Measurements from ENCODE around the gene CNPY1. TPM values are rescaled to one million over a fixed set of nuclear protein-coding genes. Genes with fewer than 3 reads are reported as not detected.

Gene CNPY1
- total and polyA plus RNA-seq, 2 experiments from 2014 or later, result not detected

DNA sequence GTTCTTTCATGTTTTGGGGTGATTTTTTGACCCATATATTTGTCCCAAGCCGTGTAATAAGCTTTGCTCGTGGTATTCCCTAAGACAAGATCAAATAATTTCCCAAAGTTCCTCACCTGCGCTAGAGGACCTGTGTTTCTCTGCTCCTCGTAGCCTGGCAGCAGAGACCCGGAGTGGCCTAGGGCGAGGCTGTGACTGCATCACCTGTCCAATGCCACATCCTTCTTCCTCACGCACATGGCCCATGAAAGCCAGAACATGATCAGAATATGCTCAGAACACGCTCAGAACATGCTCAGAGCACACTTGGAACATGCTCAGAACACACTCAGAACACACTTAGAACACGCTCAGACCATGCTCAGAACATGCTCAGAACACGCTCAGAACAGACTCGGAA is 64.6 kb downstream of the CNPY1 start:
- Histone ChIP-seq H3K9me2 (ENCODE audit: insufficient read depth) (no peaks in the 10 kb centered on the region), H3K27ac (no peak overlapping the region), H3K36me3 (ENCODE audit: low read depth) (no peaks in the 10 kb centered on the region), H3K27me3 (replicated peaks; ENCODE audit: insufficient read depth) (peaks cover 10% of the 10 kb centered on the region), H3K9me3 (ENCODE audit: low read depth) (no peaks in the 10 kb centered on the region), H3K9ac (no peak overlapping the region), H3K4me3 (no peak overlapping the region), H3F3A (ENCODE audit: insufficient read depth) (no peaks in the 10 kb centered on the region), H2AFZ (no peak overlapping the region), H3K4me2 (ENCODE audit: unreplicated experiment) (no peak overlapping the region), H3K79me2 (ENCODE audit: insufficient read depth) (no peaks in the 10 kb centered on the region), H3K4me1 (ENCODE audit: insufficient read depth) (no peaks in the 10 kb centered on the region), H4K20me1 (ENCODE audit: insufficient read depth) (no peaks in the 10 kb centered on the region)
- no peak for TF ChIP-seq EZH2phosphoT487 (IDR thresholded peaks at IDR 0.05; ENCODE audit: insufficient read depth, low read depth)
- in situ Hi-C loops (cut with MboI), result no loop called here
- 67 to 70% methylated on average over 11 of the region's 11 CpGs for WGBS, 2 experiments (ENCODE audit: low coverage in 1 of 2, low lambda C conversion rate in 2 of 2, missing lambda C conversion rate in 2 of 2)
- DNase-seq, result no peak

DNA sequence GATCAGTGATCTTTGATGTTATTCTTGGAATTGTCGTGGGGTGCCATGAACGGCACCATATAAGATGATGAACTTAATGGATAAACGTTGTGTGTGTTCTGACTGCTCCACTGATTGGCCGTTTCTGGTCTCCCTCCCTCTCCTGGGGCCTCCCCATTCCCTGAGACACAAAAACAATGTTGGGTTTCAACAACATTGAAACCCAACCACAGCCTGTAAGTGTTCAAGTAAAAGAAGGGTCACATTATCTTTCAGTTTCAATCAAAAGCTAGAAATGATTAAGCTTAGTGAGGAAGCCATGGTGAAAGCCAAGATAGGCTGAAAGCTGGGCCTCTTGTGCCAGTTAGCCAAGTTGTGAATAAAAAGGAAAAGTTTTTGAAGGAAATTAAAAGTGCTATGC is 68.9 kb downstream of the CNPY1 start:
- no peak overlapping the region for H2AFZ ChIP-seq
- H4K20me1 ChIP-seq (ENCODE audit: insufficient read depth), result no peaks in the 10 kb centered on the region
- H3K9me2 ChIP-seq (ENCODE audit: insufficient read depth), result no peaks in the 10 kb centered on the region
- H3K36me3 ChIP-seq (ENCODE audit: low read depth), result no peaks in the 10 kb centered on the region
- H3K4me2 ChIP-seq (ENCODE audit: unreplicated experiment), result no peak overlapping the region
- no peak overlapping the region for H3K27ac ChIP-seq
- peaks cover 35% of the 10 kb centered on the region for H3K27me3 ChIP-seq (replicated peaks; ENCODE audit: insufficient read depth)
- 30 to 35% methylated on average over 4 of the region's 4 CpGs for WGBS, 2 experiments (ENCODE audit: low coverage in 1 of 2, low lambda C conversion rate in 2 of 2, missing lambda C conversion rate in 2 of 2)
- in situ Hi-C loops (cut with MboI), result no loop called here
- TF ChIP-seq EZH2 (IDR thresholded peaks at IDR 0.05; ENCODE audit: insufficient read depth, poor library complexity, severe bottlenecking) (no peak), EZH2phosphoT487 (IDR thresholded peaks at IDR 0.05; ENCODE audit: insufficient read depth, low read depth) (no peak)
- no peaks in the 10 kb centered on the region for H3K9me3 ChIP-seq (ENCODE audit: low read depth)
- H3F3A ChIP-seq (ENCODE audit: insufficient read depth), result no peaks in the 10 kb centered on the region
- H3K79me2 ChIP-seq (ENCODE audit: insufficient read depth), result no peaks in the 10 kb centered on the region
- no peaks in the 10 kb centered on the region for H3K4me1 ChIP-seq (ENCODE audit: insufficient read depth)
- no peak overlapping the region for H3K4me3 ChIP-seq
- H3K9ac ChIP-seq, result no peak overlapping the region
- DNase-seq, result no peak

DNA sequence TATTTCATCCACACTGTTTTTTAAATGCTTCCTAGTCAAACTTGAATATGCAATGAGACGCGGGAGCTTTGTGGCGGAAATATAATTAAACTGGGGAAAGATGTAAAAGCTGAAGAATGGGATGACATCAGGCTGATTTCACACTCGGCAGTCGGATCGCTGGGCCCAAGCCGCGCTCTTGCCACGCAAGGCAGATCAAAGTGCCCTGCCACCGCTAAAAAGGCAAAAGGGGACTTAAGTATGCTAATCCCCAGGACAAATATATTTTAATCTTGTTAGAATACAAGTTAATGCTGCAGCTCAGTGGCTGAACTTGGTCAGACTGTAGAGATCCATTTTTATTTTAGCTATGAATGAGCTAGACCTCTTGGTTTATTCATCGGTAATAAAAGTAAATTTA is 74.6 kb downstream of the CNPY1 start:
- TF ChIP-seq EZH2phosphoT487 (IDR thresholded peaks at IDR 0.05; ENCODE audit: insufficient read depth, low read depth) (no peak), EZH2 (IDR thresholded peaks at IDR 0.05; ENCODE audit: insufficient read depth, poor library complexity, severe bottlenecking) (no peak)
- Histone ChIP-seq H2AFZ (no peak overlapping the region), H3K4me1 (ENCODE audit: insufficient read depth) (no peaks in the 10 kb centered on the region), H3K9me2 (ENCODE audit: insufficient read depth) (no peaks in the 10 kb centered on the region), H3K4me2 (ENCODE audit: unreplicated experiment) (no peak overlapping the region), H3K4me3 (no peak overlapping the region), H3K27ac (no peak overlapping the region), H3K9me3 (ENCODE audit: low read depth) (no peaks in the 10 kb centered on the region), H4K20me1 (ENCODE audit: insufficient read depth) (no peaks in the 10 kb centered on the region), H3K79me2 (ENCODE audit: insufficient read depth) (no peaks in the 10 kb centered on the region), H3K36me3 (ENCODE audit: low read depth) (no peaks in the 10 kb centered on the region), H3K9ac (no peak overlapping the region), H3F3A (ENCODE audit: insufficient read depth) (no peaks in the 10 kb centered on the region), H3K27me3 (replicated peaks; ENCODE audit: insufficient read depth) (peaks cover 79% of the 10 kb centered on the region)
- 12 to 14% methylated on average over 11 of the region's 11 CpGs for WGBS, 2 experiments (ENCODE audit: low coverage in 1 of 2, low lambda C conversion rate in 2 of 2, missing lambda C conversion rate in 2 of 2)
- DNase-seq, result no peak
- in situ Hi-C loops (cut with MboI), result no loop called here

DNA sequence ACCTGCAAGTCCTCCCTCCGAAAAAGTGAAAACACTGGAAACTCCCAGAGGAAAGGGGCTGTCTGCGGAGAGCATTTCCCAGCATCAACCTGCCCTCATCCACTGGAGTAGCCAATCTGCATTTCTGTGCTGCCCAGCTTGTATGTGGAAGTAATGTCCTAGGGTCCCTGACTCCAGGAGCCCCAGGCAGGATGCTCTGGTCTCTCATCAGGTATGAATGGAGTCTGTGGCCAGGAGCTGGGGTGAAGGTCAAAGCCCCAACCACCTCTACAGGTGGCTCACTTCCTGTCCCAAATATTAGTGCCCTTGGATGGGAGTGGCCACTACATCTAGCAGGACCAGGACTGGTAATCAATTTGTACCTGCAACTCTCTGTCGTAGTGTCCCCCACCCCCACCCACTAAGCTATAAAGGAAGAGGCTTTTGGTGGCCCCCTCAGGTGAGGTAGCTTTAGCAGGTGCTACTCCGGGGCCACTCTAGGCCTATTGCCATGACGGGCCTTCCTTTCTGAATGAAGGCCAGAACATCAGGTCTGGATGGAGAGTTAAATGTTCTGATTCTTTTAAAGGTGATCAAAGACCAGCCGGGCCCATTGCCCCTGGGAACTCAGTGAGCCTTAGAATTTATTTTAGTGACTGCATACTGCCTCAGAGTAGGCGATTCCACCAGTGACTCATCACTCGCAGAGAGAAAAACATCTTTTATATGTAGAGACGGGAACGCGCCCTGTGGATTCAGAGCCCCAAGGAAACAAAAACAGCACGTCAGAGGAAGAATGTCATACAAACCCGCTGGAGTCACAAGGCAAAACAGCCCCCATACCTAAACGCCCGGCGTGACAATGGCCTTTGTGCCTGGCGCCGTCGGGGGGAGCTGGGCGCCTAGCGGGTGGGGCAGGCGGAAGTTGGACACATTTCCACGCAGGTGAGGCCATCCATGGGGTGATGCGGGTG is 75.4 kb downstream of the CNPY1 start:
- H3K27me3 ChIP-seq (replicated peaks; ENCODE audit: insufficient read depth), result peaks cover 87% of the 10 kb centered on the region
- H3K9ac ChIP-seq, result no peak overlapping the region
- in situ Hi-C loops (cut with MboI), result no loop called here
- H3K27ac ChIP-seq, result no peak overlapping the region
- H2AFZ ChIP-seq, result no peak overlapping the region
- no peak overlapping the region for H3K4me3 ChIP-seq
- no peaks in the 10 kb centered on the region for H3F3A ChIP-seq (ENCODE audit: insufficient read depth)
- no peaks in the 10 kb centered on the region for H3K9me2 ChIP-seq (ENCODE audit: insufficient read depth)
- peak; percentile 62 for DNase-seq
- no peaks in the 10 kb centered on the region for H3K4me1 ChIP-seq (ENCODE audit: insufficient read depth)
- H3K36me3 ChIP-seq (ENCODE audit: low read depth), result no peaks in the 10 kb centered on the region
- no peaks in the 10 kb centered on the region for H4K20me1 ChIP-seq (ENCODE audit: insufficient read depth)
- no peak overlapping the region for H3K4me2 ChIP-seq (ENCODE audit: unreplicated experiment)
- H3K9me3 ChIP-seq (ENCODE audit: low read depth), result no peaks in the 10 kb centered on the region
- 1 to 3% methylated on average over 24 of the region's 24 CpGs for WGBS, 2 experiments (ENCODE audit: low coverage in 1 of 2, low lambda C conversion rate in 2 of 2, missing lambda C conversion rate in 2 of 2)
- no peak for TF ChIP-seq EZH2phosphoT487 (IDR thresholded peaks at IDR 0.05; ENCODE audit: insufficient read depth, low read depth)
- no peak for TF ChIP-seq EZH2 (IDR thresholded peaks at IDR 0.05; ENCODE audit: insufficient read depth, poor library complexity, severe bottlenecking)
- no peaks in the 10 kb centered on the region for H3K79me2 ChIP-seq (ENCODE audit: insufficient read depth)
